ENCODE measurements around the gene PLOD1. TPM values are rescaled to one million over a fixed set of nuclear protein-coding genes. Genes with fewer than 3 reads are reported as not detected.

The PLOD1 gene
- total and polyA plus RNA-seq, 2 of the 13 experiments (the other 11 are each of a cell fraction or from before 2014, with no cell fraction given), result 70.1 to 318 TPM

DNA sequence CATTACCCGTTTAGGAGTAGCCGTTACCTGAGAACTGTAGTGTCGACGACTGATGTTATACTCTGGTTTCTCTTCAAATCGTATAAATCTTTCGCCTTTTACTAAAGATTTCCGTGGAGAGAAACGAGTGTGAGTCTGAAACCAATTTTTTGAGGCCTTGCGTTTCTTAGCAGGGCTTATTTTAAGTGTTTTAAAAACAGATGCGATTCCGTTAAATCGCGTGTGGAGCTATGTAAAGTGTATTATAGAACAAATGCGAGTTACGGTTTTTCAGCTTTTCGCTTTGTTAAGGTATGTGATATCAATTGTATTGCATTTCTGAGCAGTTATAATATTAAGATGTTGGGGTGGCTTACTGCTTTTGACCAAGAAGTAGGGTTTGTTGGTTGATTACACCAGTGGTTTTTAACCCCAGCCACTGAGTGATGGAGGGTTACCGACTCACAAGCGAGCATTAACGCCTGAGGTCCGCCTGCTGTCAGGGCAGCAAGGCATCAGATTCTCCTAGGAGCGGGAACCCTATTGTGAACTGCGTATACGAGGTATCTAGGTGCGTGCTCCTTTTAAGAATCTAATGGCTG, 26.3 kb upstream of the PLOD1 start (continued):
- no peak for TF ChIP-seq NBN (conservative IDR thresholded peaks at IDR 0.05)
- TF ChIP-seq, protein P1, sequence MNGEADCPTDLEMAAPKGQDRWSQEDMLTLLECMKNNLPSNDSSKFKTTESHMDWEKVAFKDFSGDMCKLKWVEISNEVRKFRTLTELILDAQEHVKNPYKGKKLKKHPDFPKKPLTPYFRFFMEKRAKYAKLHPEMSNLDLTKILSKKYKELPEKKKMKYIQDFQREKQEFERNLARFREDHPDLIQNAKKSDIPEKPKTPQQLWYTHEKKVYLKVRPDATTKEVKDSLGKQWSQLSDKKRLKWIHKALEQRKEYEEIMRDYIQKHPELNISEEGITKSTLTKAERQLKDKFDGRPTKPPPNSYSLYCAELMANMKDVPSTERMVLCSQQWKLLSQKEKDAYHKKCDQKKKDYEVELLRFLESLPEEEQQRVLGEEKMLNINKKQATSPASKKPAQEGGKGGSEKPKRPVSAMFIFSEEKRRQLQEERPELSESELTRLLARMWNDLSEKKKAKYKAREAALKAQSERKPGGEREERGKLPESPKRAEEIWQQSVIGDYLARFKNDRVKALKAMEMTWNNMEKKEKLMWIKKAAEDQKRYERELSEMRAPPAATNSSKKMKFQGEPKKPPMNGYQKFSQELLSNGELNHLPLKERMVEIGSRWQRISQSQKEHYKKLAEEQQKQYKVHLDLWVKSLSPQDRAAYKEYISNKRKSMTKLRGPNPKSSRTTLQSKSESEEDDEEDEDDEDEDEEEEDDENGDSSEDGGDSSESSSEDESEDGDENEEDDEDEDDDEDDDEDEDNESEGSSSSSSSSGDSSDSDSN (CRISPR knock-in tag; IDR thresholded peaks at IDR 0.05), result no peak
- no peak; the same call in 1 of the 2 replicates for TF ChIP-seq ZFP62 (CRISPR knock-in tag; IDR thresholded peaks at IDR 0.05)
- TF ChIP-seq, protein P2, sequence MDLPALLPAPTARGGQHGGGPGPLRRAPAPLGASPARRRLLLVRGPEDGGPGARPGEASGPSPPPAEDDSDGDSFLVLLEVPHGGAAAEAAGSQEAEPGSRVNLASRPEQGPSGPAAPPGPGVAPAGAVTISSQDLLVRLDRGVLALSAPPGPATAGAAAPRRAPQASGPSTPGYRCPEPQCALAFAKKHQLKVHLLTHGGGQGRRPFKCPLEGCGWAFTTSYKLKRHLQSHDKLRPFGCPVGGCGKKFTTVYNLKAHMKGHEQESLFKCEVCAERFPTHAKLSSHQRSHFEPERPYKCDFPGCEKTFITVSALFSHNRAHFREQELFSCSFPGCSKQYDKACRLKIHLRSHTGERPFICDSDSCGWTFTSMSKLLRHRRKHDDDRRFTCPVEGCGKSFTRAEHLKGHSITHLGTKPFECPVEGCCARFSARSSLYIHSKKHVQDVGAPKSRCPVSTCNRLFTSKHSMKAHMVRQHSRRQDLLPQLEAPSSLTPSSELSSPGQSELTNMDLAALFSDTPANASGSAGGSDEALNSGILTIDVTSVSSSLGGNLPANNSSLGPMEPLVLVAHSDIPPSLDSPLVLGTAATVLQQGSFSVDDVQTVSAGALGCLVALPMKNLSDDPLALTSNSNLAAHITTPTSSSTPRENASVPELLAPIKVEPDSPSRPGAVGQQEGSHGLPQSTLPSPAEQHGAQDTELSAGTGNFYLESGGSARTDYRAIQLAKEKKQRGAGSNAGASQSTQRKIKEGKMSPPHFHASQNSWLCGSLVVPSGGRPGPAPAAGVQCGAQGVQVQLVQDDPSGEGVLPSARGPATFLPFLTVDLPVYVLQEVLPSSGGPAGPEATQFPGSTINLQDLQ (CRISPR knock-in tag; IDR thresholded peaks at IDR 0.05), result no peak; the same call in 1 of the 2 replicates
- TF ChIP-seq ZNF614 (CRISPR knock-in tag; IDR thresholded peaks at IDR 0.05; ENCODE audit: borderline replicate concordance), result peak; percentile 78
- no peak for TF ChIP-seq ONECUT2 (CRISPR knock-in tag; IDR thresholded peaks at IDR 0.05)
- TF ChIP-seq ARNT2 (CRISPR knock-in tag; IDR thresholded peaks at IDR 0.05; ENCODE audit: low read depth), result 0 out of 2 replicates have a peak, but pooled peaks have one; percentile 29
- TF ChIP-seq, protein P3, sequence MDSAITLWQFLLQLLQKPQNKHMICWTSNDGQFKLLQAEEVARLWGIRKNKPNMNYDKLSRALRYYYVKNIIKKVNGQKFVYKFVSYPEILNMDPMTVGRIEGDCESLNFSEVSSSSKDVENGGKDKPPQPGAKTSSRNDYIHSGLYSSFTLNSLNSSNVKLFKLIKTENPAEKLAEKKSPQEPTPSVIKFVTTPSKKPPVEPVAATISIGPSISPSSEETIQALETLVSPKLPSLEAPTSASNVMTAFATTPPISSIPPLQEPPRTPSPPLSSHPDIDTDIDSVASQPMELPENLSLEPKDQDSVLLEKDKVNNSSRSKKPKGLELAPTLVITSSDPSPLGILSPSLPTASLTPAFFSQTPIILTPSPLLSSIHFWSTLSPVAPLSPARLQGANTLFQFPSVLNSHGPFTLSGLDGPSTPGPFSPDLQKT (CRISPR knock-in tag; IDR thresholded peaks at IDR 0.05; ENCODE audit: borderline replicate concordance), result no peak
- TF ChIP-seq MEIS1 (CRISPR knock-in tag; IDR thresholded peaks at IDR 0.05; ENCODE audit: borderline replicate concordance), result 0 out of 2 replicates have a peak, but pooled peaks have one; percentile 28
- TF ChIP-seq XRCC5 (optimal IDR thresholded peaks at IDR 0.05; ENCODE audit: low read length), result no peak
- TF ChIP-seq ZSCAN29 (CRISPR knock-in tag; conservative IDR thresholded peaks at IDR 0.05), result peak; percentile 90; the same call in 1 of the 2 replicates
- peak; percentile 87 for TF ChIP-seq CREM (IDR thresholded peaks at IDR 0.05)
- no peak for TF ChIP-seq CREM (CRISPR knock-in tag; IDR thresholded peaks at IDR 0.05)
- no peak for TF ChIP-seq ZBTB38 (CRISPR knock-in tag; IDR thresholded peaks at IDR 0.05)
- TF ChIP-seq, protein P4, sequence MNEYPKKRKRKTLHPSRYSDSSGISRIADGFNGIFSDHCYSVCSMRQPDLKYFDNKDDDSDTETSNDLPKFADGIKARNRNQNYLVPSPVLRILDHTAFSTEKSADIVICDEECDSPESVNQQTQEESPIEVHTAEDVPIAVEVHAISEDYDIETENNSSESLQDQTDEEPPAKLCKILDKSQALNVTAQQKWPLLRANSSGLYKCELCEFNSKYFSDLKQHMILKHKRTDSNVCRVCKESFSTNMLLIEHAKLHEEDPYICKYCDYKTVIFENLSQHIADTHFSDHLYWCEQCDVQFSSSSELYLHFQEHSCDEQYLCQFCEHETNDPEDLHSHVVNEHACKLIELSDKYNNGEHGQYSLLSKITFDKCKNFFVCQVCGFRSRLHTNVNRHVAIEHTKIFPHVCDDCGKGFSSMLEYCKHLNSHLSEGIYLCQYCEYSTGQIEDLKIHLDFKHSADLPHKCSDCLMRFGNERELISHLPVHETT (CRISPR knock-in tag; conservative IDR thresholded peaks at IDR 0.05), result peak; percentile 67
- TF ChIP-seq ERF (CRISPR knock-in tag; IDR thresholded peaks at IDR 0.05), result peak; percentile 76
- TF ChIP-seq ZNF746 (CRISPR knock-in tag; IDR thresholded peaks at IDR 0.05), result no peak; the same call in 1 of the 2 replicates
- TF ChIP-seq FOXK1 (CRISPR knock-in tag; IDR thresholded peaks at IDR 0.05; ENCODE audit: borderline replicate concordance, low read depth), result peak; percentile 75
- TF ChIP-seq, protein P5, sequence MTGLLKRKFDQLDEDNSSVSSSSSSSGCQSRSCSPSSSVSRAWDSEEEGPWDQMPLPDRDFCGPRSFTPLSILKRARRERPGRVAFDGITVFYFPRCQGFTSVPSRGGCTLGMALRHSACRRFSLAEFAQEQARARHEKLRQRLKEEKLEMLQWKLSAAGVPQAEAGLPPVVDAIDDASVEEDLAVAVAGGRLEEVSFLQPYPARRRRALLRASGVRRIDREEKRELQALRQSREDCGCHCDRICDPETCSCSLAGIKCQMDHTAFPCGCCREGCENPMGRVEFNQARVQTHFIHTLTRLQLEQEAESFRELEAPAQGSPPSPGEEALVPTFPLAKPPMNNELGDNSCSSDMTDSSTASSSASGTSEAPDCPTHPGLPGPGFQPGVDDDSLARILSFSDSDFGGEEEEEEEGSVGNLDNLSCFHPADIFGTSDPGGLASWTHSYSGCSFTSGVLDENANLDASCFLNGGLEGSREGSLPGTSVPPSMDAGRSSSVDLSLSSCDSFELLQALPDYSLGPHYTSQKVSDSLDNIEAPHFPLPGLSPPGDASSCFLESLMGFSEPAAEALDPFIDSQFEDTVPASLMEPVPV (CRISPR knock-in tag; IDR thresholded peaks at IDR 0.05), result no peak; the same call in 1 of the 2 replicates
